RPMI7951 (cell line): ENCODE results near the gene TM4SF20. TPM values are rescaled to one million over a fixed set of nuclear protein-coding genes. Genes with fewer than 3 reads are reported as not detected.

Experiments
- DNase-seq: peaks from one replicate; pipeline ENCODE4 v3.0.0-alpha.2; 2012; ENCODE audit warnings: low read depth
- total RNA-seq: library from RNA; depleted of rRNA; stranded (reverse); fragments of >200 nt; shearing (Covaris generic); gene quantifications from 2 replicates; pipeline ENCODE4 v1.2.3, GENCODE V29; 2014; rRNA removed

TM4SF20 gene
- total RNA-seq, 1 experiment from 2014 or later: not detected

GRCh38 chr2:227320305-227321094, 58.6 kb downstream of the TM4SF20 start:
- DNase-seq: no peak

GRCh38 chr2:227317834-227318233, 61.3 kb downstream of the TM4SF20 start:
- DNase-seq: no peak

- no peak for DNase-seq
Measured at GRCh38 chr2:227313310-227313709, 65.8 kb downstream of the TM4SF20 start.

GRCh38 chr2:227312579-227312978, 66.5 kb downstream of the TM4SF20 start:
- no peak for DNase-seq

Other genes with a start within 250 kb of the TM4SF20 start
- 0.72 and 1.4 TPM in 2 replicates for gene COL4A4, start 215.1 kb downstream of the TM4SF20 start, total RNA-seq
- gene COL4A3, start 214.7 kb downstream of the TM4SF20 start, total RNA-seq: 0.29 and 1.2 TPM in 2 replicates
- gene MFF, start 54.1 kb downstream of the TM4SF20 start, total RNA-seq: 162 and 180 TPM in 2 replicates
- gene SCYGR1, start 8.6 kb upstream of the TM4SF20 start, total RNA-seq: not detected in 2 replicates
- 85.0 and 120 TPM in 2 replicates for gene AGFG1, start 92.8 kb upstream of the TM4SF20 start, total RNA-seq
- gene SCYGR2, start 219.6 kb upstream of the TM4SF20 start, total RNA-seq: not detected in 2 replicates
- not detected in 2 replicates for gene SCYGR3, start 235.5 kb upstream of the TM4SF20 start, total RNA-seq
- not detected in 2 replicates for gene SCYGR4, start 238.2 kb upstream of the TM4SF20 start, total RNA-seq